ENCODE data around the gene OR1F1. TPM values are rescaled to one million over a fixed set of nuclear protein-coding genes. Genes with fewer than 3 reads are reported as not detected.

The OR1F1 gene
- total and polyA plus RNA-seq, 9 of the 15 experiments (the other 6 are each of a cell fraction or from before 2014, with no cell fraction given), result 0.15 to 0.61 (median 0.35) TPM; not detected in 3

DNA sequence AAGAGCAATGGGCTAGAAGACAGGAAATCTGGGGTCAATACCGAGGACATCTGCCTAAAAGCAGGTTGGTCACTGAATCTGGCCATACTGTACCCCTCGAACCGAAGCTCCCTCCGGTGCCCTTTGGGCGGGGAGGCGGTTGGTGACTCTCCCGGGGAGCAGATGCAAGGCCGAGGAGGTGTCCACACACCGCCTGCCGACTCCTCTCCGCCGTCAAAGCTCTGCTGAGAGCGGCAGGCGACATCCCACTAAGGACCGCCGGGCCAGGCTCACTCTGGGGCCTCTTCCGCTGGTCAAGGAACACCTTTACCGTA lies 46.5 kb downstream of the OR1F1 start (continued):
- no peak for TF ChIP-seq THAP7 (CRISPR knock-in tag; IDR thresholded peaks at IDR 0.05)

DNA sequence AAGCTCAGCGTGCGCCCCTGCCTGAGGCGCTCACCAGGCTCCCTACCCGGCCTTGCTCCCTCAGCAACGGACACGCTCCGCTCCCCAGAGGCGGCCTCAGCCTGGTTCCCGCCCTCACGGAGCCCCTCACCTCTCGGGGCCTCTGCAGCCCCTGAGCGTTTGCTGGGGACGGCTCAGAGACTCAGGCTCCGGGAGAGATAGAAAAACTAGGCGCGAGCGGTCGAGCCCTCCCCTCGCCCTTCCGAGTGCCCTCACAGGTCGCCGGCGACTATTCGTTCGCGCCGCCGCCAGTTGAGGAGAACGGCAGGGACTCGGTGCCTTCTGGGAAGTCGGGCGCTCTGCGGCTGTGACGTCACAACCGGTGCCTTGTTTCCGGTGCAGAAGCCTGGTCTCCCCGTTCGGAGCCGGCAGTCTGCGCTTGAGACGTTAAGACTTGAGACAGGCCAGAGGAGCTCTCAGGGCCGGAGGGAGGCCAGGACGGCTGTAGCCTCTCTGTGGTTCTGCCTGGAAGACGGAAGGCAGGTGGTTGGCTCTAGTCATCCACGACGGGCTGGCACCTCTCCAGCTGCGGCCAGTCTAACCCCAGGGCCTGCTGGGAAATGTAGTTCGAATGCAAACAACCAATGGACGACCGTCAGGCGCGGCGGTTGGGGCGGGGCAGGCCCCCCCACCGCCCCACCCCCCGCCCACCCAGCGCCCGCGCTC lies 47.0 kb downstream of the OR1F1 start, which contains the start of gene ZNF200:
Gene ZNF200 (minus strand): TSS at position 302 of the 705 bp plus-strand sequence. CDS start 1,403 bp downstream, outside the sequence.
- Histone ChIP-seq H3K36me3 (ENCODE audit: control insufficient read depth, insufficient read depth, low read length) (peaks cover 36% of the 10 kb centered on the region), H3K9me3 (replicated peaks; ENCODE audit: control insufficient read depth, insufficient read depth, low read depth, low read length) (peaks cover 4% of the 10 kb centered on the region; the same call in 1 of the 2 replicates), H3K4me2 (ENCODE audit: insufficient read depth, low read length) (peak within 1 kb of the TSS; percentile 95), H3K27me3 (ENCODE audit: control insufficient read depth in 2 of 2, insufficient read depth in 2 of 2, low read length in 2 of 2) (no peaks in the 10 kb centered on the region), H3K9me1 (ENCODE audit: control insufficient read depth, insufficient read depth, low read length) (no peaks in the 10 kb centered on the region), H3K79me2 (ENCODE audit: control insufficient read depth, insufficient read depth, low read length) (peaks cover 16% of the 10 kb centered on the region), H3K27ac (ENCODE audit: extremely low read depth, low read depth, low read length) (peak within 1 kb of the TSS; percentile 92), H3K4me1 (replicated peaks in 1 of 2; ENCODE audit: control insufficient read depth in 2 of 2, insufficient read depth in 2 of 2, low read length in 2 of 2) (peaks cover 6 to 12% of the 10 kb centered on the region in 2 experiments; a peak in 4 of 5 replicates), H3K9ac (ENCODE audit: insufficient read depth in 1 of 2, low read depth in 2 of 2, low read length in 2 of 2) (peak within 1 kb of the TSS; percentile 88 to 98), H2AFZ (ENCODE audit: low read depth, low read length) (peak within 1 kb of the TSS; percentile 100), H4K20me1 (replicated peaks; ENCODE audit: control insufficient read depth, insufficient read depth, low read length) (no peaks in the 10 kb centered on the region), H3K4me3 (peak within 1 kb of the TSS; percentile 74)
- ATAC-seq (peak; percentile 98), FAIRE-seq (peak; percentile 95), DNase-seq (ENCODE audit: extremely low read depth in 1 of 4, low spot score in 3 of 4) (peak; percentile 89 to 98 (median 91))
- in situ Hi-C loops (cut with MboI), result no loop called here
- WGBS (ENCODE audit: insufficient coverage, low coverage, missing lambda C conversion rate), result under 1% methylated on average over 30 of the region's 59 CpGs
- BruUV-seq (replicated peaks), result no TSS peak
- intact Hi-C loops (cut with micrococcal nuclease), result no loop called here
- ChIA-PET CTCF (ENCODE audit: low intra/inter-chr PET ratio) (no interaction called here), POLR2A (interaction anchor here (0.5 to 1.0 kb wide), 6 partner anchors 9 to 884 kb away, joined by 3 to 4 read pairs (median 3); no protein-coding TSS in a partner anchor)
- TF ChIP-seq PRPF4 (IDR thresholded peaks at IDR 0.05; ENCODE audit: insufficient read depth, low read depth, low read length, poor library complexity, severe bottlenecking), result no peak
- TF ChIP-seq, protein P1, sequence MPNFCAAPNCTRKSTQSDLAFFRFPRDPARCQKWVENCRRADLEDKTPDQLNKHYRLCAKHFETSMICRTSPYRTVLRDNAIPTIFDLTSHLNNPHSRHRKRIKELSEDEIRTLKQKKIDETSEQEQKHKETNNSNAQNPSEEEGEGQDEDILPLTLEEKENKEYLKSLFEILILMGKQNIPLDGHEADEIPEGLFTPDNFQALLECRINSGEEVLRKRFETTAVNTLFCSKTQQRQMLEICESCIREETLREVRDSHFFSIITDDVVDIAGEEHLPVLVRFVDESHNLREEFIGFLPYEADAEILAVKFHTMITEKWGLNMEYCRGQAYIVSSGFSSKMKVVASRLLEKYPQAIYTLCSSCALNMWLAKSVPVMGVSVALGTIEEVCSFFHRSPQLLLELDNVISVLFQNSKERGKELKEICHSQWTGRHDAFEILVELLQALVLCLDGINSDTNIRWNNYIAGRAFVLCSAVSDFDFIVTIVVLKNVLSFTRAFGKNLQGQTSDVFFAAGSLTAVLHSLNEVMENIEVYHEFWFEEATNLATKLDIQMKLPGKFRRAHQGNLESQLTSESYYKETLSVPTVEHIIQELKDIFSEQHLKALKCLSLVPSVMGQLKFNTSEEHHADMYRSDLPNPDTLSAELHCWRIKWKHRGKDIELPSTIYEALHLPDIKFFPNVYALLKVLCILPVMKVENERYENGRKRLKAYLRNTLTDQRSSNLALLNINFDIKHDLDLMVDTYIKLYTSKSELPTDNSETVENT (CRISPR knock-in tag; IDR thresholded peaks at IDR 0.05), result no peak
- TF ChIP-seq U2AF2 (optimal IDR thresholded peaks at IDR 0.05; ENCODE audit: low read depth, low read length), result no peak
- TF ChIP-seq ILK (tag; IDR thresholded peaks at IDR 0.05; ENCODE audit: borderline replicate concordance, low read depth), result no peak
- peak; percentile 65 for TF ChIP-seq ZNF316 (IDR thresholded peaks at IDR 0.05)
- no peak for TF ChIP-seq FOS (IDR thresholded peaks at IDR 0.05; ENCODE audit: extremely low read depth, insufficient read length)
- no peak for TF ChIP-seq HNRNPK (IDR thresholded peaks at IDR 0.05; ENCODE audit: low read depth, low read length, poor library complexity, severe bottlenecking)
- no peak for TF ChIP-seq SNIP1 (IDR thresholded peaks at IDR 0.05; ENCODE audit: low read depth)
- no peak for TF ChIP-seq FOXK1 (CRISPR knock-in tag; IDR thresholded peaks at IDR 0.05; ENCODE audit: borderline replicate concordance)
- no peak for TF ChIP-seq ZNF24 (IDR thresholded peaks at IDR 0.05)
- TF ChIP-seq, protein P2, sequence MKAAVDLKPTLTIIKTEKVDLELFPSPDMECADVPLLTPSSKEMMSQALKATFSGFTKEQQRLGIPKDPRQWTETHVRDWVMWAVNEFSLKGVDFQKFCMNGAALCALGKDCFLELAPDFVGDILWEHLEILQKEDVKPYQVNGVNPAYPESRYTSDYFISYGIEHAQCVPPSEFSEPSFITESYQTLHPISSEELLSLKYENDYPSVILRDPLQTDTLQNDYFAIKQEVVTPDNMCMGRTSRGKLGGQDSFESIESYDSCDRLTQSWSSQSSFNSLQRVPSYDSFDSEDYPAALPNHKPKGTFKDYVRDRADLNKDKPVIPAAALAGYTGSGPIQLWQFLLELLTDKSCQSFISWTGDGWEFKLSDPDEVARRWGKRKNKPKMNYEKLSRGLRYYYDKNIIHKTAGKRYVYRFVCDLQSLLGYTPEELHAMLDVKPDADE (conservative IDR thresholded peaks at IDR 0.05; ENCODE audit: control insufficient read depth, low read depth, low read length), result peak; percentile 86; the same call in 1 of the 2 replicates
- TF ChIP-seq HDAC8 (tag; IDR thresholded peaks at IDR 0.05), result no peak
- no peak for TF ChIP-seq TAF15 (IDR thresholded peaks at IDR 0.05; ENCODE audit: low read depth, low read length)
- TF ChIP-seq ATF7 (IDR thresholded peaks at IDR 0.05), result peak; percentile 94
- TF ChIP-seq POLR2B (IDR thresholded peaks at IDR 0.05; ENCODE audit: low read depth, partially characterized antibody), result peak; percentile 75
- TF ChIP-seq KAT7 (CRISPR knock-in tag; IDR thresholded peaks at IDR 0.05; ENCODE audit: borderline replicate concordance), result 0 out of 2 replicates have a peak, but pooled peaks have one; percentile 37
- TF ChIP-seq MECOM (CRISPR knock-in tag; IDR thresholded peaks at IDR 0.05), result no peak
